Endothelial cell of umbilical vein (primary cell): ENCODE data around the gene TAF11L2. TPM values are rescaled to one million over a fixed set of nuclear protein-coding genes. Genes with fewer than 3 reads are reported as not detected.

ENCODE experiments used
- BruUV-seq: library from RNA; stranded (reverse); fragments of 400-500 nt; replicated peaks from 2 replicates; lab custom pipeline; 2021; lab: Mats Ljungman, UMichigan
- CTCF ChIA-PET: fragments of 300-600, 350-600 bp; sonication (Branson Sonifier 250); formaldehyde crosslinking; loops from one replicate; lab custom pipeline; 2021; ENCODE audit warnings: antibody characterized with exemption, inconsistent platforms; lab: Charles Lee
- POLR2A ChIA-PET: fragments of 300-600, 350-600 bp; sonication (Branson Sonifier 250); formaldehyde crosslinking; loops from one replicate; lab custom pipeline; 2021; ENCODE audit warnings: antibody characterized with exemption, inconsistent platforms; lab: Charles Lee
- DNase-seq: peaks from one replicate; pipeline ENCODE4 v3.0.0-alpha.2; 2011; ENCODE audit warnings: low read depth, low spot score
- FAIRE-seq: peaks from 2 replicates; lab custom pipeline; 2011; peaks lifted over from hg19 to GRCh38; lab: Jason Lieb, UNC
- H2AFZ ChIP-seq: 2 replicates; pipeline ENCODE4 v1.6.0; 2012; ENCODE audit warnings: low read depth, low read length, control low read depth, inconsistent platforms
- H3K27ac ChIP-seq: 2 replicates; pipeline ENCODE4 v1.5.1; 2011; ENCODE audit warnings: low read depth, mild to moderate bottlenecking, control low read depth, low read length, moderate library complexity; ENCODE audit not compliant: insufficient read depth
- H3K27me3 ChIP-seq, 2 experiments: 2 replicates each; pipeline versions ENCODE4 v1.6.0 to v1.6.1; 2011; ENCODE audit warnings: low read length in 2 of 2, mixed read lengths in 1 of 2; ENCODE audit not compliant: control insufficient read depth in 2 of 2, insufficient read depth in 2 of 2
- H3K36me3 ChIP-seq, 2 experiments: 2 replicates in 1 of 2; 3 replicates in 1 of 2; pipeline ENCODE4 v1.5.1; 2011; ENCODE audit warnings: low read length in 2 of 2, mild to moderate bottlenecking in 1 of 2, moderate library complexity in 1 of 2; ENCODE audit not compliant: control insufficient read depth in 2 of 2, insufficient read depth in 2 of 2; ENCODE audit errors: extremely low read depth in 1 of 2
- H3K4me1 ChIP-seq: 3 replicates; pipeline ENCODE4 v1.5.1; 2011; ENCODE audit warnings: mild to moderate bottlenecking, low read length; ENCODE audit not compliant: control insufficient read depth, insufficient read depth; ENCODE audit errors: extremely low read depth
- H3K4me2 ChIP-seq: 2 replicates; pipeline ENCODE4 v1.6.1; 2011; ENCODE audit warnings: low read length, control low read depth, mixed read lengths; ENCODE audit not compliant: insufficient read depth
- H3K4me3 ChIP-seq, 3 experiments: fragments of 200-600 bp in 1 of 3; sonication (generic), shearing (Covaris generic) in 1 of 3; replicated peaks in 1 of 3; 2 replicates each; pipeline ENCODE4 v1.5.1; 2011 to 2016; ENCODE audit warnings: control low read depth in 3 of 3, low read length in 3 of 3, mild to moderate bottlenecking in 2 of 3, inconsistent platforms in 1 of 3, low read depth in 1 of 3, moderate library complexity in 1 of 3; ENCODE audit not compliant: insufficient read depth in 1 of 3
- H3K79me2 ChIP-seq: 2 replicates; pipeline ENCODE4 v1.6.0; 2012; ENCODE audit warnings: low read length, inconsistent platforms; ENCODE audit not compliant: control insufficient read depth, insufficient read depth
- H3K9ac ChIP-seq: replicated peaks from 2 replicates; pipeline ENCODE3; 2011; ENCODE audit warnings: low read length, control low read depth; ENCODE audit not compliant: insufficient read depth; ENCODE audit errors: extremely low read depth
- H3K9me1 ChIP-seq: replicated peaks from 3 replicates; pipeline ENCODE4 v1.6.0; 2011; ENCODE audit warnings: mild to moderate bottlenecking, low read length; ENCODE audit not compliant: control insufficient read depth, insufficient read depth; ENCODE audit errors: extremely low read depth
- H3K9me3 ChIP-seq: replicated peaks from 2 replicates; pipeline ENCODE4 v1.5.1; 2012; ENCODE audit warnings: low read length, inconsistent platforms; ENCODE audit not compliant: control insufficient read depth, insufficient read depth
- H4K20me1 ChIP-seq: replicated peaks from 2 replicates; pipeline ENCODE3; 2011; ENCODE audit warnings: mild to moderate bottlenecking, low read length; ENCODE audit not compliant: control insufficient read depth, insufficient read depth; ENCODE audit errors: extremely low read depth
- CTCF ChIP-seq, 2 donors: IDR thresholded peaks; 1 replicate in 1 of 2; 2 replicates in 1 of 2; pipeline ENCODE4 v1.5.1; 2011; ENCODE audit warnings: low read length in 2 of 2, mild to moderate bottlenecking in 2 of 2, moderate library complexity in 2 of 2, control low read depth in 1 of 2, inconsistent platforms in 1 of 2, low read depth in 1 of 2; ENCODE audit not compliant: insufficient read depth in 1 of 2; ENCODE audit errors: extremely low read depth in 1 of 2
- EZH2 ChIP-seq: IDR thresholded peaks from 2 replicates; pipeline ENCODE4 v1.6.1; 2012; ENCODE audit warnings: borderline replicate concordance, low read depth, mild to moderate bottlenecking, moderate library complexity, low read length, inconsistent platforms; ENCODE audit not compliant: severe bottlenecking
- FOS ChIP-seq: IDR thresholded peaks from 2 replicates; pipeline ENCODE4 v1.6.1; 2011; ENCODE audit warnings: mild to moderate bottlenecking, low read length, moderate library complexity, borderline replicate concordance; ENCODE audit not compliant: insufficient read depth
- GATA2 ChIP-seq: IDR thresholded peaks from 2 replicates; pipeline ENCODE4 v1.7.0; 2011; ENCODE audit warnings: low read depth, mild to moderate bottlenecking, moderate library complexity, mixed read lengths, low read length; ENCODE audit not compliant: insufficient read length, insufficient read depth
- JUN ChIP-seq: IDR thresholded peaks from 2 replicates; pipeline ENCODE4 v1.6.1; 2011; ENCODE audit warnings: borderline replicate concordance, low read depth; ENCODE audit not compliant: insufficient read length, insufficient read depth
- MAX ChIP-seq: IDR thresholded peaks from 2 replicates; pipeline ENCODE4 v1.6.1; 2011; ENCODE audit not compliant: insufficient read depth, insufficient read length
- MYC ChIP-seq: IDR thresholded peaks from one replicate; pipeline ENCODE4 v1.6.1; 2011; ENCODE audit warnings: mild to moderate bottlenecking, low read depth, low read length
- POLR2A ChIP-seq: IDR thresholded peaks from 2 replicates; pipeline ENCODE4 v1.6.1; 2012; ENCODE audit warnings: low read depth, mild to moderate bottlenecking, control low read depth, low read length
- POLR2AphosphoS5 ChIP-seq: IDR thresholded peaks from 2 replicates; pipeline ENCODE4 v1.6.1; 2012; ENCODE audit warnings: low read depth, mild to moderate bottlenecking, control low read depth, low read length, moderate library complexity; ENCODE audit not compliant: insufficient read depth
- dilution Hi-C: fragments of 300-500 bp; cut with MboI; formaldehyde crosslinking; loops from one replicate; pipeline ENCODE4 v1.15.0; 2019; ENCODE audit warnings: low sequenced_read_pairs; ENCODE audit not compliant: extremely low pct_ligation_motif_present
- intact Hi-C: fragments of 100-400 bp; cut with micrococcal nuclease; formaldehyde crosslinking; loops from one replicate; pipeline ENCODE4 v1.10.0; 2022
- polyA plus RNA-seq, 4 experiments: library from polyadenylated mRNA; depleted of rRNA in 3 of 4; stranded (reverse) in 3 of 4; unstranded in 1 of 4; fragments of >200 nt; gene quantifications; 2 replicates each; pipeline versions ENCODE4 v1.2.1 to v1.2.3, GENCODE V29; 2011 to 2012; ENCODE audit warnings: missing spikeins in 1 of 4
- total RNA-seq: library from RNA; stranded (reverse); gene quantifications from 2 replicates; pipeline ENCODE4 v1.2.3, GENCODE V29; 2021

TAF11L2 gene
- total and polyA plus RNA-seq, 2 donors (not counting 3 experiments of a cell fraction or from before 2014, with no cell fraction given) = not detected

- Histone ChIP-seq H3K79me2 (no peaks in the 10 kb centered on the region), H3K27me3 (no peaks in the 10 kb centered on the region), H3K4me2 (no peak overlapping the region), H2AFZ (no peak overlapping the region), H4K20me1 (no peaks in the 10 kb centered on the region), H3K36me3 (no peaks in the 10 kb centered on the region), H3K9ac (no peak overlapping the region), H3K9me1 (no peaks in the 10 kb centered on the region), H3K27ac (no peak overlapping the region), H3K9me3 (no peaks in the 10 kb centered on the region), H3K4me3 (no peak overlapping the region), H3K4me1 (no peaks in the 10 kb centered on the region)
- DNase-seq = no peak
- TF ChIP-seq MYC (no peak), JUN (no peak), FOS (no peak), POLR2AphosphoS5 (no peak), MAX (no peak), CTCF (IDR thresholded peaks at IDR 0.05; ENCODE audit: extremely low read depth in 1 of 2, insufficient read depth in 1 of 2, low read depth in 1 of 2, low read length in 2 of 2) (no peak), EZH2 (no peak), GATA2 (no peak), POLR2A (no peak)
- dilution Hi-C loops (no loop called here), intact Hi-C loops (no loop called here)
- no peak for FAIRE-seq
- no TSS peak for BruUV-seq
- ChIA-PET CTCF (interaction anchor here (0.5 to 1.1 kb wide), 3 partner anchors 12 to 265 kb away, joined by 3 to 4 read pairs (median 4); no protein-coding TSS in a partner anchor), POLR2A (no interaction called here)
Measured at GRCh38 chr5:17481378-17481777, 16.7 kb upstream of the TAF11L2 start.
